DMS53 treated with DMSO at 0.1 percent for 48 hours (cell line): ENCODE results near the gene TAB2.

Source experiments
- DNase-seq: peaks from one replicate; lab custom pipeline; 2025; ENCODE audit not compliant: unreplicated experiment; lab: John Stamatoyannopoulos, UW

The TAB2 gene, protein sequence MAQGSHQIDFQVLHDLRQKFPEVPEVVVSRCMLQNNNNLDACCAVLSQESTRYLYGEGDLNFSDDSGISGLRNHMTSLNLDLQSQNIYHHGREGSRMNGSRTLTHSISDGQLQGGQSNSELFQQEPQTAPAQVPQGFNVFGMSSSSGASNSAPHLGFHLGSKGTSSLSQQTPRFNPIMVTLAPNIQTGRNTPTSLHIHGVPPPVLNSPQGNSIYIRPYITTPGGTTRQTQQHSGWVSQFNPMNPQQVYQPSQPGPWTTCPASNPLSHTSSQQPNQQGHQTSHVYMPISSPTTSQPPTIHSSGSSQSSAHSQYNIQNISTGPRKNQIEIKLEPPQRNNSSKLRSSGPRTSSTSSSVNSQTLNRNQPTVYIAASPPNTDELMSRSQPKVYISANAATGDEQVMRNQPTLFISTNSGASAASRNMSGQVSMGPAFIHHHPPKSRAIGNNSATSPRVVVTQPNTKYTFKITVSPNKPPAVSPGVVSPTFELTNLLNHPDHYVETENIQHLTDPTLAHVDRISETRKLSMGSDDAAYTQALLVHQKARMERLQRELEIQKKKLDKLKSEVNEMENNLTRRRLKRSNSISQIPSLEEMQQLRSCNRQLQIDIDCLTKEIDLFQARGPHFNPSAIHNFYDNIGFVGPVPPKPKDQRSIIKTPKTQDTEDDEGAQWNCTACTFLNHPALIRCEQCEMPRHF

DNA sequence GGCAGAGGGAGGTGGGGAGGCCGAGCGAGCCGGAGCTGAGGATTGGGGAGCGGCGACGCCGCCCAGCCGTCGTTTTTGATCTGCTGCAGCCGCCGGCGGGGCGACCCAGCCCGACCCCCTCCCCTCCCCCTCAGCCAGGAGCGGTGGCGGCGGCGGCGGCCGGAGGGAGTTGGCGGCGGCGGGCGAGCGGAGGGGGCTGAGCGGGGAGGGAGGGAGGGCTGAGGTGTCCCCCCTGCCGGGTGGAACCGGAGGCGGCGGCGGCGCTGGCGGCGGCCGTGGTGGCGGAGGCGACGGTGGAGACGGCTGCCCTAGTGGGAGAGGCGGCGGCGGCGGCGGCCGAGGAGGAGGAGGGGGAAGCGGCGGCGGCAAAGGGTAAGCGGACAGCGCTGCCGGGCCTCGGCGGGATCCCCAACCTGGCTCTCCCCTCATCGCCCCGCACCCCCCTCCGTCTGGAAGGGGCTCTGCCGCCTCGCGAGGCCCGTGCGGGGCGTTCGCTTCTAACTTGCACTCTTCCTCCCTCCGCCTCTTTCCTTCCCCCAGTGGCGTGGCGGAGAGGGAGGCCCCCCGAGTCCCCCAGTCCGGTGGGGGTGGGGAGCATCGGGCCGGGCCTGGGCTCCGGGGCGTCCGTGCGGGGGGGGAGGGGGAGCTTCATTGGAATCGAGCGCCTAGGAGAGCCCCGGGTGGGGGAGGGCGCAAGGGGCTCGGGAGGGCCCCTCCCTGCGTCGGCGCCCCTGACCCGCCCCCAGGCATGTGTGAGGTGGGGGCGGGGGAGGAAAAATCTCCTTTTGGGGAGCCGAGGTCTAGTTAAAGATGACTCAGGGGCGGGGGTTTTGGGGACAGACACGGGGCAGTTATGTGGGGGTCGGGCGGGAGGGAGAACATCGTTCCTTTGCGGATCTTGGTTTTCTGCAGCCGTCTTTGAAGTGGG, at the start of gene TAB2:
Gene TAB2 (plus strand): TSS at position 69 of the 928 bp plus-strand sequence. CDS start 52,286 bp downstream, outside the sequence.
- DNase-seq: no peak

DNA sequence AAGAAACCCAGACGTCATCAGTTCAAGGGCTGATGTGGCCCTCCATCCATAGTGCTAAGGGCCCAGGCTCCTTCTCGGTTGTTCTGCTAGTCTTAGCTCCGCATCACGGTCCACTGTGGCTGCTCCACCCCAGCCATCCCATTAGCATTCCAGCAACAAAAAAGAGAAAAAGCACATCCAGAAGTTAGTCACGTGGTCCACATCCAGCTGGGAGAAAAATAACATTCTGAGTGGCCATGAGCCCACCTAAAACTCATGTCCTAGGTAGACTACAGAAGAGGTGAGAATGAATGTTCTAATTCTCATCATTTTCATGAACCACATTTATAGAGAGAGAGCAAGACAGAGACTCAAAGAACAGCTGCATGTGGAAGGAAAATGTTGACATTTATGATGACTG, 49.4 kb upstream of the TAB2 start:
- no peak for DNase-seq

DNA sequence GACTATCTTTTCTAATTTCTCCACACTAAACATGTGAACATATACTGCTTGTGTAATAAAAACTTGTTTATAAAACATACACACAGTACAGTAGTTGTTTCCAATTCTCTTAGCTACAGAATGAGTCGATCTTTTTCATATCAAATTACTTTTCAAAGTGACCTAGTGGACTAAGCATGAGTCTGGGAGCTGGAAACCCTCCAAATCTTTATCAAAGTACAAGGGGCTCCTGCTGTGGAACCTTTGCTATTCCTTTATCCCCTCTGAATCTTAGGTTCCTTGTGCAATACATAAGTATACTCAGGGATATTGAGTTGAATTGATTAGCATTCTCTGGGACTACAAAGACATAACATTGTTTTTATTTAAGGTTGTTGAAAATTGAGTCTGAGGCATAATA, 48.7 kb upstream of the TAB2 start:
- no peak for DNase-seq

DNA sequence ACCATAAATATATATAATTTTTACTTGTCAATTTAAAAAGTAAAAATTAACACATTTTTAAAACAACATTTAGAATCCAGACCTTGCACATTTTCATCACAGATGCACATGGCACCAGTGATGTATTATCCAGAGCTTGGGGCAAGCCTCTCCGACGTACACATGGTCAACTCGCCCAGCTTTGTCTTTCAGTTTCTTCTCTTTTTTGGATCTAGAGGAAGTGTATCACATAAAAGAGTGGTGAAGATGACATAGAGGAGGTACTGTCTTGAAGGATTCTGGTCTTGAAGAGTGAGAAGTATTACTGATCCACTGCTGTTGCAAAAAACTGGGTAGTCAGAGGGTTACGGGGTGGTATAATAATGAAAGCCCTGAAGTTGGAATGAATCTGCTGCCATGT, 46.9 kb upstream of the TAB2 start:
- no peak for DNase-seq

DNA sequence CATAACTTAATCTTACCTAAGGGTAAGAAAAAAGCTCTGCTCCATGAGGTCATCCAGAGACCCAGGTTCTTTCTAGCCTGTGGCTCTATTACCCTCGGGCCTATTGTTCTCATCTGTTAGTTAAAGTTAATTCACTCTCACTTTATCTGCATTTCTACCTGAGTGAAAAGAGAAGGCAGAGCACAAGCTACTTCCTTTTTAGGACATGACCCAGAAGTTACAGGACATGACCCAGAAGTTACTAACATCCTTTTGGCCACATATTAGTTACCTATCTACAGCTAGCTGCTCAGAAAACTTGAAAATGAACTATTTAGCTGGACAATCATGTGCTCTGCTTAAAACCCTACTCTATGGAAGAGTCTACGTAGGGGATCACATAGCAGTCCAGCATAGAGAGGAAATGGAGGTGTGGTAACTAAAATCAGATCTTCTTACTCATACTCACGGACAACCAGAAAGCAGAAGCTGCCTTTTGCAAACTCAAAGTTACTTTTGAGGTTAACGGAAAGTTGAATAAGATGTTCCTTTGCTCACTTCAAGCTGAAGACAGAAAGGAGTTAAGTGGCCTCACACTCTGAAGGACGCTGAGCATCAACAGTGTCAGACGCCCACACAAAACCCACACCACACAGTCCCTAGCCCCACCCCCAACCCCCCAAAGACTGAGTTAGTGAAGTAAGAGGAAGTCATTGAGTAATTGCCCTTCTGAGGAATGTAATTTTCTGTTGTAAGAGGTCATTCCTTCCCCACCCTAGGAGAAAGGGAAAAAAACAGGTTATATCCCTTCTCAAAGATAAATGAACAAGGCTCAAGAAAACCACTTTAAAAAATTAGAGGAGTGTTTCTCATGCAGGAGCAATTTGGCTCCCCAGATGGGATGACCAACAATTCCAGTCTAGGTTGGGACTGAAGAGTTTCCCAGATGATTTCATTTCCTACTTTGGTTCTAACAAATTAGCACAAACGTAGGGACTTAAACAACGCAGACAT, 45.9 kb upstream of the TAB2 start:
- no peak for DNase-seq

DNA sequence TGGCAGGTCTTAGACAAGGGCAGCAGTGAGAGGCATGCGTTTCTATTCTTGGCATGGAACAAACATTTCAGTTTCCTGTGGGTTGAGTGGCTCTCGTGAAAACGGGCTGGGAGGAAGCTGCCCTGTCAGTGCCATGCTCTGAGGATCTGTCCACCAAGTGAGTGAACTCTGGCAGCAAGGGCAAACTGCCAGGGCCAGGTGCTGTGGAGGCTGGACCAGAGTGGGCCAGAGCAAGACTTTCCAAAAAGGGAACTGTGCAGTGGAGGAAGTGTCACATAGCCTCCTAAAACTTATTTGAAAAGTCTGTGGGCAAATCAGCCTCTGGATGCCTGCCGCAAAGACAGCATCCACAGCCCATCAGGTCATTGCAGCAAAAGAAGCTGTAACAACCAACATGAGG, 44.2 kb upstream of the TAB2 start:
- DNase-seq: no peak

DNA sequence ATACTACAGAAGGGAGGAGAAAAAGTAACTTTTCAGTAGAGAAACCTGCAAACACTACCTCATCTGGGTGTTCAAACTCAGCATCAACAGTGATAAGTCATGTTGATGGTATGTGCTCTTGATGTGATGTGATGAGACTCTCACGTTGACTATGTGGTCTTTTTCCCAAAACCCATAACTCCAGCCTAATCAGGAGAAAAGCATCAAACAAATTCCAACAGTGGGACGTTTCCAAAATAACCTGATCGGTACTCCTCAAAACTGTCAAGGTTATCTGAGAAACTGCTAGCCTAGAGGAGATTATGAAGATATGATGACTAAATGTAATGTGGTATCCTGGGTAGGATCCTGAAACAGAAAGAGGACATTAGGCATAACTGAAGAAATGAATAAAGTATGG, 41.9 kb upstream of the TAB2 start:
- no peak for DNase-seq

DNA sequence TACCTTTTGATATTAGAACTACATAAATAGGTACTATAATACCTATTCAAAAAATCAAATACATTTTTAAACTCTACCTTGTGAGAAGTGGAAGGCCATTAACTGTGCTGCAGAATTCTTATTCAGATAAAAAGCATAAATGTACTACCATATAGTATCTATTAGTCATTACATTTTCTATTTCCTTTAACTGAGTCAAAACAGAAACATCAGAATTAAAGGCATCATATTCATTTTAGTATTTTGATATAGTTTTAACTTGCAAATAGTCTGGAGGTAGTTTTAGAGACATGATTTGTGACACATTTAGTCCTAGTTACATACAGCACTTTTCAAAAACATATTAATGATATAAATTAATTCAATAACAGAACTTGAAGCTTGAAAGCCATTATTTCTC, 39.9 kb upstream of the TAB2 start:
- no peak for DNase-seq

DNA sequence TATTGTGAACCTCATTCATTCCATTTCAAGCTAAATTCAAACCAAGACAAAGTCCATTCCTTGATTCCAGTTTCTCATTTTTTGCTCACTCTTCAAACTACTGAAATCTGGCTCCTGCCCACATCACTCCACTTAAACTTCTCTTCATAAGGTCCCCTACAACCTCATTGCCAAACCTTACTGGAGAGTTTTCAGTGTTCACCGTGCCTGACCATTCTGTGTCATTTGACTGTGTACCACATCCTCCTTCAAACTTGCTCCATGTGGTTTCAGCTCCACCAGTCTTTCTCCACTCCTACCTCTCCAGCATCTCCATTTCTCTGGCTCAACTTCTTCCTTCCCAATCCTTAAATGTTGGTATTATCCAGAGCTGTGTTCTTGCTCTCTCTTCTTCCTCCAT, 38.5 kb upstream of the TAB2 start:
- DNase-seq: no peak

DNA sequence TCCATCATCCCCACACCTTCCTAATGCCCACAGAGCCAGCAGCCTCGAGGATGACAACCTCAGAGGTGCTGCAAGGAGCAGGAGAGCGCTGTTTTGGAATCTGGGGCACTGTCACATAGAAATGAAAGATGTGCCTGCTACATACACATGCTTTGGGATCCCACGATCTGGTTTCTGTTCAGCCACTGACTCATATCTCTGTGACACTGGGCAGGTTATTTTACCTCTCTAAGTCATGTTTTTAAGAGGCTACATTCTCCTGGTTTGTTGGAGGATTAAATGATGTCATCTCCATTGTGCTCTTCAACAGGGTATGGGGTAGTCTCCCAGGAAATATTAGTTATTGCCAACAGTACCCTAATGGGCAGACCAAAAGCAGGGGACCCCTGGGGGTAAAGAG, 32.6 kb upstream of the TAB2 start:
- no peak for DNase-seq

DNA sequence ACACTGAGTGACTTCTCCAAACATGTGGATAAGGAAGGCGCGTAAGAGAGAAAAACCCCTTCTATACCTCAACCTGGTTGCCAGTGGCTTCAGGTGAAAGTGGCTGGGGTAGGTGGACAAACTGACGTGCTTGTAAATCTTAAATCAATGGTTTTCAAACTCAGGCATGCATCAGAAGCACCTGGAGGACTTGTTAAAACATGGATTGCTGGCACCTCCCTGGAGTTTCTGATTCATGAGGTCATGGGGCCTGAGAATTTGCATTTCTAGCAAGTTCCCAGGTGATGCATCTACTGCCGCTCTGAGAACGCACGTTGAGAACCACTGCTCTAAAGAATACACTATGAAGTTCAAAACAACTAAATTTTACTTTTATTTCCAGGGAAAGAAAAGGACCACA, 31.9 kb upstream of the TAB2 start:
- no peak for DNase-seq

DNA sequence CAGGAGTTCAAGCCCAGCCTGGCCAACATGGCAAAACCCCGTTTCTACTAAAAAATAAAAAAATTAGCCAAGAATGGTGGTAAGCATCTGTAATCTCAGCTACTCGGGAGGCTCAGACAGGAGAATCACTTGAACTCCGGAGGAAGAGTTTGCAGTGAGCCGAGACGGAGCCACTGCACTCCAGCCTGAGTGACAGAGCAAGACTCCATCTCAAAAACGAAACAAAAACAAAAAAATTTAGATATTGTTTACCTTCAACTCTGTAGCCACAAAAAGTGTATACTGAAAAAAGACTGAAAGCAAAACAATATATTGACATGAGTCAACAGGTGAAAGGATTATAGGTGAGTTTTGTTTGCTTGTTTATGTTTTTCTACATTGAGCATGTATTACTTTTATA, 30.6 kb upstream of the TAB2 start:
- no peak for DNase-seq

DNA sequence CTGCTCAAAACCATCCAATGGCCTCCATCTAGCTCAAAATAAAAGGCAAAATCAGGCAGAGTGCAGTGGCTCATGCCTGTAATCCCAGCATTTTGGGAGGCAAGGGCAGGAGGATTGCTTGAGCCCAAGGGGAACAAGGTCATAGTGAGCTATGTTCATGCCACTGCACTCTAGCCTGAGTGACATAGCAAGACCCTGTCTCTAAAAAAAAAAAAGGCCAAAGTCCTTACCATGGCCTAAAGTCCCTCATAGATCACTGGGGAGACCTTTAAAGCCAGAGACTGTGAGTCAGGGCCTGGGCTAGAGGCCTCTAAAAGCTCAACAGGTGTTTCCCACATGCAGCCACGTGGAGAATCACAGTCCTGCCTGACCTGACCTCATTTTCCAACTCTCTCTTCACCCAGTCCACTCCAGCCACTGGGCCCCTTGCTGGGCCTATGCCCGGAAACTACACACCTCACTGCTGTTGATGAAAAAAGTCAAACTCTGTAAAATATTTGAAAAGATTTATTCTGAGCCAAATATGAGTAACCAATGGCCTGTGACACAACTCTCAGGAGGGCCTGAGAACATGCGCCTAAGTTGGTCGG, 28.2 kb upstream of the TAB2 start:
- DNase-seq: no peak

DNA sequence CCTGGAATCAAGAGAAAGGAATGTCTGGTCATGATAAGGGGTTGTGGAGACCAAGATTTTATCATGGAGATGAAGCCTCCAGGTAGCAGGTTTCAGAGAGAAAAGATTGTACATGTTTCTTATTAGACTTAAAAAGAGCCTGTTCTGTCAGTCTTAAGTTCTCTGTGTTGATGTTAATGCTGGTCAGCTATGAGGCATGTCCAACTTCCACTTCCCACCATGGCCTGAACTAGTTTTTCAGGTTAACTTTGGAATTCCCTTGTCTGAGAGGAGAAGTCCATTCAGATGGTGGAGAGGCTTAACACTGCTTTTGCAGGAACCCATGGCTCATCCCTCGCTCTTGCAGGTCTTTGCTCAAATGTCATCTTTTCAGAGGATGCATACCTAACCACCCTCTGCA, 27.5 kb upstream of the TAB2 start:
- no peak for DNase-seq

DNA sequence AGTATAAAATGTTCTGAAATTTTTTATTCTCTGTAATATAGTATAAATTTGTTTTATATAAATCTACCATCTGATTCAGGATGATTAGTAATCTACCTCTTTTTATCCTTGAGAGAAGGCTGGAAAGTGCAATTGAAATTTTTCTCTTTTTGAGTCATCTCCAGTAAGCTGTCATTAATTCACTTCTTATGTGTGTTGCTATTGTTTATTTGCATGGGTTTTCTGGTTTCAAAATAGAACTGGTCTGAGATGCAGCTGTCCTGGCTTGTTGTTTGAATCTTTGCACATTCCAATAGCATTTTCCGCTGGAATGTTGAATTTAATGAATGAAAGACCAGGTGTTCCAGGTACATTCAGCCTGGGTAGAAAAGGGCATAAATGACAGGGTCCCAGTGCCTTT, 24.3 kb upstream of the TAB2 start:
- DNase-seq: no peak

DNA sequence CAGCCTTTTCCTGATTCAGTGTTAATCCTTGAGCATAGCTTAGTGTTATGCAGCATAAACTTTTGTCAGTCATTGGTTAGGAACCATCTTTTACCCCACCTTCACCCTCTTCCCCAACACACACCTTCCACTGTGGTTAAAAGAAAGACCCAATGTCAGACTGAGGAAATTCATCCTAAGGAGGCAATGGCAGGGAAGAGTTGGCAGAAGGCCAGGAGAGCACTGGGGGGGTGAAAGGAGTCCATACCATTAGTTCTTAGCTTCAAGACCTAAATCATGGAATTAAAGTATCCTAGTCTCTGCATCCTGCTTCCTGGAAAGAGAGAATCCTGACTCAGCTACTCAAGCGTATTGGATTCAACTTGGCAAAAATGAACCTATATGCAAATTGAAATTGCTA, 16.9 kb upstream of the TAB2 start:
- DNase-seq: no peak

DNA sequence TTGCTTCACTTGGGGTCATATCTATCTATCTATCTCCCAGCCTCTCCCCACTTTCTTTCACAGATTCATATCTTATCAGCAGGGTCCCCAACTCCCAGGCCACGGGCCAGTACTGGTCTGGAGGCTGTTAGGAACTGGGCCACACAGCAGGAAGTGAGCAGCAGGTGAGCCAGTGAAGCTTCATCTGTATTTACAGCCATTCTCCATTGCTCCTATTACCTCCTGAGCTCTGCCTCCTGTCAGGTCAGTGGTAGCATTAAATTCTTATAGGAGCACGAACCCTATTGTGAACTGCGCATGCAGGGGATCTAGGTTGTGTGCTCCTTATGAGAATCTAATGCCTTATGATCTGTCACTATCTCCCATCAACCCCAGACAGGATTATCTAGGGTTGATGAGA, 14.8 kb upstream of the TAB2 start:
- no peak for DNase-seq

DNA sequence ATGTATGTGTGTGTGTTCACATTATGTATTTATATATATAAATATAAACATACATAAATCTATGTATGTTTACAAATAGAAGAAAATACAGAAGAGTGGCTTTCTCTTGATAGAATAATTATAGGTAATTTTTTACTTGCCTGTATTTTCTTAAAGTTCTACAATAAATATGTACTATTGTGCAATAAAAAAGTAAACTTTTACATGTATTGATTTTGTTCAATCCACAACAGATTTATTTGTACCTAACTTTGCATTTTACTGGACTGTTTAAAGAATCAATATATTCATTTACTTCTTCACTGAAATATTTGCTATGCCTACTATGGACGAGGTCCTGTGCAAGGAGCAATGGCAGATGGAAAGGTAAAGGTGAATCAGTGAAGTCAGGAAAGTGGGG, 14.0 kb upstream of the TAB2 start:
- DNase-seq: no peak

DNA sequence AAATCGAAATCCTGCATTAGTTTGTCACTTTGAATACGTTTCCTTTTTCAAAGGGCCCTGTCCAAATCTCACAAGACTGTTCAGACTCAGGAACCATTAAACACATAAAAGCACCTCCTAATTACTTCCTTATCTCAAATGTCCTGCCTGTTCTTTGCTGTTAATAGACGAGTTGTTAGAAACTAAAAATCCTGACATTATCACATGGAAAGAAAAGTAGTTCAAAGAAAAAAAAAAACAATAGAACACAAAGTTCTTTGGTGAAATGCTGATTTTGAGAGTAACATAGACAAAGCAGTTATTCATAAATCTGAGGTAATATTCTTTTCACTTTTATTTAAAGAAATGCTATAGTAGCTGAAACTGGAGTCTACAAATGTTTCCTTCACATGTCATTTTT, 12.1 kb upstream of the TAB2 start:
- no peak for DNase-seq

DNA sequence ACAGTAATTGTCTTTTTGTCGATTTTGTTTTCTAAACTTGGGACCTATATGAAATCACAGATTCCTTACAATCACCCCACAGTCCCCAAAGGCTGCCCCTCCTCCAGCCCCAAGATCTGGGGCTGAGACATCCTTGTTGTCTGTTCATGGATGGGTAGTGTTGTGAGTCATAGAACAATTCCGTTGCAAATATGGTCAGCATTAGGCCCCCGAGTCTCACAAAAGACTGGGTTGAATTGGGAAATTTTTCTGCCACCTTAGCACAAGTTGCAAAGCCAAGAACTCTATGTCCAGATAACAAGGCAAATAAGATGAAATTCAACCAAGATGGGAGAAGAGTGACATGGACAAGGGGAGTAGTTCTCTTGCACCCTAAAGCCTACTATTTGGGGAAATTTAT, 10.5 kb upstream of the TAB2 start:
- no peak for DNase-seq
